ENCODE results near the gene SPIC.
A peak's percentile ranks its signal among the peaks of the same experiment; 100 is the strongest.
"Not testable (repeated sequence)": the region's sequence is repeated elsewhere in the genome, so short reads cannot be mapped to it uniquely, and the experiment has no call there.

SPIC gene

GRCh38 chr12:101474711-101475386, at the start of gene SPIC:
TSS of gene SPIC (plus strand) at chr12:101475336. CDS start at chr12:101476905, 1,569 bp downstream.
- DNase-seq (ENCODE audit: low read depth) = no peak

GRCh38 chr12:101430456-101430855, 44.7 kb upstream of the SPIC start:
- no peak for DNase-seq (ENCODE audit: low read depth)

GRCh38 chr12:101436136-101436535, 39.0 kb upstream of the SPIC start:
- DNase-seq (ENCODE audit: low read depth) = no peak

- no peak for DNase-seq (ENCODE audit: low read depth)
Measured at GRCh38 chr12:101439236-101439635, 35.9 kb upstream of the SPIC start.

GRCh38 chr12:101441461-101442224, 33.5 kb upstream of the SPIC start:
- DNase-seq (ENCODE audit: low read depth) = no peak

GRCh38 chr12:101455685-101456084, 19.5 kb upstream of the SPIC start:
- DNase-seq (ENCODE audit: low read depth) = peak; percentile 1

GRCh38 chr12:101459642-101460346, 15.3 kb upstream of the SPIC start:
- DNase-seq (ENCODE audit: low read depth) = no peak

- DNase-seq (ENCODE audit: low read depth) = no peak
Measured at GRCh38 chr12:101468948-101469347, 6.2 kb upstream of the SPIC start.

GRCh38 chr12:101470939-101471338, 4.2 kb upstream of the SPIC start:
- DNase-seq (ENCODE audit: low read depth) = no peak

GRCh38 chr12:101471878-101472277, 3.3 kb upstream of the SPIC start:
- not testable (repeated sequence) for DNase-seq (ENCODE audit: low read depth)

- DNase-seq (ENCODE audit: low read depth) = no peak
Measured at GRCh38 chr12:101474248-101474647, 888 bp upstream of the SPIC start.

- no peak for DNase-seq (ENCODE audit: low read depth)
Measured at GRCh38 chr12:101475751-101476305, 692 bp downstream of the SPIC start.

GRCh38 chr12:101480849-101481248, 5.7 kb downstream of the SPIC start:
- DNase-seq (ENCODE audit: low read depth) = no peak

GRCh38 chr12:101485021-101485420, 9.9 kb downstream of the SPIC start:
- DNase-seq (ENCODE audit: low read depth) = no peak

- no peak for DNase-seq (ENCODE audit: low read depth)
Measured at GRCh38 chr12:101488469-101488868, 13.3 kb downstream of the SPIC start.

- no peak for DNase-seq (ENCODE audit: low read depth)
Measured at GRCh38 chr12:101490286-101490920, 15.3 kb downstream of the SPIC start.

GRCh38 chr12:101491329-101491728, 16.2 kb downstream of the SPIC start:
- no peak for DNase-seq (ENCODE audit: low read depth)

GRCh38 chr12:101493556-101493955, 18.4 kb downstream of the SPIC start:
- DNase-seq (ENCODE audit: low read depth) = no peak

- no peak for DNase-seq (ENCODE audit: low read depth)
Measured at GRCh38 chr12:101498252-101498651, 23.1 kb downstream of the SPIC start.

GRCh38 chr12:101501410-101501995, 26.4 kb downstream of the SPIC start:
- DNase-seq (ENCODE audit: low read depth) = no peak

GRCh38 chr12:101521136-101521535, 46.0 kb downstream of the SPIC start:
- DNase-seq (ENCODE audit: low read depth) = no peak

- DNase-seq (ENCODE audit: low read depth) = no peak
Measured at GRCh38 chr12:101527682-101528081, 52.5 kb downstream of the SPIC start.

Measured in activated T-cell treated with anti-CD3 and anti-CD28 coated beads for 24 hours (primary cell).